Spinal cord (tissue), 10 donors: Measurements from ENCODE around the gene MYO1D. TPM values are rescaled to one million over a fixed set of nuclear protein-coding genes. Genes with fewer than 3 reads are reported as not detected.
"Not testable (repeated sequence)": the region's sequence is repeated elsewhere in the genome, so short reads cannot be mapped to it uniquely, and the experiment has no call there.

ENCODE experiments used
- DNase-seq, 6 donors: peaks; one replicate each; pipeline versions ENCODE4 v3.0.0 to v3.0.0-alpha.2; 2013 to 2015; ENCODE audit warnings: low spot score in 6 of 6, low read depth in 4 of 6
- H3K27ac ChIP-seq: one replicate; pipeline ENCODE4 v1.5.1; 2013; ENCODE audit warnings: low read depth, low read length, control low read depth
- H3K27me3 ChIP-seq: one replicate; pipeline ENCODE4 v1.6.1; 2013; ENCODE audit warnings: low read length; ENCODE audit not compliant: control insufficient read depth, insufficient read depth
- H3K36me3 ChIP-seq: one replicate; pipeline ENCODE4 v1.6.1; 2013; ENCODE audit warnings: low read length; ENCODE audit not compliant: control insufficient read depth, insufficient read depth
- H3K4me1 ChIP-seq: one replicate; pipeline ENCODE4 v1.6.1; 2013; ENCODE audit warnings: low read length; ENCODE audit not compliant: control insufficient read depth, insufficient read depth
- H3K4me3 ChIP-seq: one replicate; pipeline ENCODE4 v1.5.1; 2013; ENCODE audit warnings: low read depth, low read length, control low read depth
- H3K9me3 ChIP-seq: one replicate; pipeline ENCODE4 v1.6.1; 2013; ENCODE audit warnings: low read length; ENCODE audit not compliant: control insufficient read depth, insufficient read depth
- WGBS: methylation state at CpG from one replicate; pipeline ENCODE4 v1.1.5; 2013; ENCODE audit warnings: missing lambda C conversion rate; ENCODE audit not compliant: insufficient coverage; 5-methylcytosine and 5-hydroxymethylcytosine counted together
- long read RNA-seq, 4 donors: transcript quantifications; one replicate each; lab custom pipeline, GENCODE V29; 2026
- polyA plus RNA-seq, 2 donors: library from polyadenylated mRNA; unstranded; fragments of 120-200 nt; gene quantifications; one replicate each; pipeline ENCODE4 v1.2.1, GENCODE V29; 2013; ENCODE audit not compliant: insufficient read length in 2 of 2
- total RNA-seq, 2 donors: library from RNA; depleted of rRNA in 1 of 2; stranded (reverse); fragments of 120-200 nt in 1 of 2; fragments of >200 nt in 1 of 2; gene quantifications; one replicate each; pipeline versions ENCODE4 v1.2.3 to v1.2.4, GENCODE V29; 2013 to 2014
- donor health status: healthy.

The MYO1D gene
- total RNA-seq (10 to 100 TPM; 12.2 to 29.1 TPM), polyA plus RNA-seq (1 to 10 TPM; 5.0 to 6.2 TPM)
- long read RNA-seq, donor 1 = 0 reads
- long read RNA-seq, donor 2 = 0 reads
- long read RNA-seq, donor 3 = 0 reads
- long read RNA-seq, donor 4, full-length matches to known transcripts = 3 of 1,362 reads
- long read RNA-seq, donor 4, partial matches to known transcripts = 1,276 of 1,362 reads
- long read RNA-seq, donor 4, other reads (novel, unspliced or antisense) = 83 of 1,362 reads

- Histone ChIP-seq H3K27me3 (no peaks in the 10 kb centered on the region), H3K27ac (no peak within 1 kb of the TSS), H3K36me3 (no peaks in the 10 kb centered on the region), H3K4me3 (peak within 1 kb of the TSS; percentile 52), H3K9me3 (no peaks in the 10 kb centered on the region), H3K4me1 (peaks cover 16% of the 10 kb centered on the region)
- DNase-seq = no peak
- WGBS = under 1% methylated on average over 101 of the region's 101 CpGs
Observed at GRCh38 chr17:32876417-32877163, at the start of gene MYO1D. Gene MYO1D, minus strand, starts transcription at chr17:32877124. Its CDS starts 252 bp downstream, at chr17:32876872.

- 89% methylated on average over 4 of the region's 5 CpGs for WGBS
- no peaks in the 10 kb centered on the region for H3K9me3 ChIP-seq
- no peak overlapping the region for H3K27ac ChIP-seq
Observed at GRCh38 chr17:32926183-32926582, 49.3 kb upstream of the MYO1D start.

GRCh38 chr17:32923905-32924304 is 47.0 kb upstream of the MYO1D start:
- not testable (repeated sequence) for H3K4me1 ChIP-seq, H3K27me3 ChIP-seq, DNase-seq, H3K27ac ChIP-seq, H3K9me3 ChIP-seq, H3K36me3 ChIP-seq, H3K4me3 ChIP-seq
- WGBS = 75% methylated on average over 2 of the region's 3 CpGs

More at GRCh38 chr17:32926183-32926582, 49.3 kb upstream of the MYO1D start:
- Histone ChIP-seq H3K4me3 (no peak overlapping the region), H3K4me1 (peaks cover 16% of the 10 kb centered on the region), H3K36me3 (no peaks in the 10 kb centered on the region), H3K27me3 (no peaks in the 10 kb centered on the region)
- DNase-seq = no peak

GRCh38 chr17:32921017-32921416 is 44.1 kb upstream of the MYO1D start:
- H3K36me3 ChIP-seq = no peaks in the 10 kb centered on the region
- H3K4me1 ChIP-seq = no peaks in the 10 kb centered on the region
- H3K27me3 ChIP-seq = no peaks in the 10 kb centered on the region
- 89% methylated on average over 8 of the region's 10 CpGs for WGBS
- no peak overlapping the region for H3K27ac ChIP-seq
- H3K9me3 ChIP-seq = no peaks in the 10 kb centered on the region
- H3K4me3 ChIP-seq = no peak overlapping the region
- no peak for DNase-seq

GRCh38 chr17:32920293-32920692 is 43.4 kb upstream of the MYO1D start:
- Histone ChIP-seq H3K27me3 (no peaks in the 10 kb centered on the region), H3K27ac (no peak overlapping the region), H3K36me3 (no peaks in the 10 kb centered on the region), H3K9me3 (no peaks in the 10 kb centered on the region), H3K4me3 (no peak overlapping the region), H3K4me1 (no peaks in the 10 kb centered on the region)
- WGBS = 86% methylated on average over 5 of the region's 8 CpGs
- DNase-seq = no peak

- H3K27ac ChIP-seq, H3K4me1 ChIP-seq, H3K27me3 ChIP-seq, H3K36me3 ChIP-seq, H3K9me3 ChIP-seq, H3K4me3 ChIP-seq, DNase-seq: not testable (repeated sequence)
- WGBS = 93% methylated on average over 3 of the region's 4 CpGs
Observed at GRCh38 chr17:32919876-32920275, 43.0 kb upstream of the MYO1D start.

- Histone ChIP-seq H3K36me3 (no peaks in the 10 kb centered on the region), H3K4me3 (no peak overlapping the region), H3K27ac (no peak overlapping the region), H3K27me3 (no peaks in the 10 kb centered on the region), H3K9me3 (no peaks in the 10 kb centered on the region), H3K4me1 (no peaks in the 10 kb centered on the region)
- no peak for DNase-seq
- WGBS = 57% methylated on average over 3 of the region's 5 CpGs
Observed at GRCh38 chr17:32917842-32918241, 40.9 kb upstream of the MYO1D start.

- H3K27me3 ChIP-seq = no peaks in the 10 kb centered on the region
- H3K4me1 ChIP-seq = peaks cover 2% of the 10 kb centered on the region
- no peak for DNase-seq
- H3K9me3 ChIP-seq = no peaks in the 10 kb centered on the region
- H3K27ac ChIP-seq = no peak overlapping the region
- H3K4me3 ChIP-seq = no peak overlapping the region
- no peaks in the 10 kb centered on the region for H3K36me3 ChIP-seq
Observed at GRCh38 chr17:32917081-32917480, 40.2 kb upstream of the MYO1D start.

- no peaks in the 10 kb centered on the region for H3K9me3 ChIP-seq
- H3K36me3 ChIP-seq = no peaks in the 10 kb centered on the region
- peak in 1 of 6 donors; percentile 36 for DNase-seq
- no peak overlapping the region for H3K27ac ChIP-seq
- no peak overlapping the region for H3K4me3 ChIP-seq
- no peaks in the 10 kb centered on the region for H3K27me3 ChIP-seq
- H3K4me1 ChIP-seq = peaks cover 2% of the 10 kb centered on the region
- 55% methylated on average over 2 of the region's 3 CpGs for WGBS
Observed at GRCh38 chr17:32916134-32916533, 39.2 kb upstream of the MYO1D start.

GRCh38 chr17:32915245-32915644 is 38.3 kb upstream of the MYO1D start:
- Histone ChIP-seq H3K4me3 (no peak overlapping the region), H3K9me3 (no peaks in the 10 kb centered on the region), H3K27ac (no peak overlapping the region), H3K36me3 (no peaks in the 10 kb centered on the region), H3K4me1 (peaks cover 2% of the 10 kb centered on the region), H3K27me3 (no peaks in the 10 kb centered on the region)
- WGBS = 43% methylated on average over 1 of the region's 2 CpGs
- DNase-seq = no peak
